Common myeloid progenitor, CD34-positive (primary cell): Measurements from ENCODE around the gene DMTF1. TPM values are rescaled to one million over a fixed set of nuclear protein-coding genes. Genes with fewer than 3 reads are reported as not detected.

Source experiments
- CTCF ChIA-PET: fragments of 350-600 bp; sonication (Branson Sonifier 250); formaldehyde crosslinking; loops from one replicate; lab custom pipeline; 2021; ENCODE audit warnings: antibody characterized with exemption; lab: Charles Lee
- POLR2A ChIA-PET: fragments of 350-600 bp; sonication (Branson Sonifier 250); formaldehyde crosslinking; loops from one replicate; lab custom pipeline; 2021; ENCODE audit warnings: antibody characterized with exemption; lab: Charles Lee
- DNase-seq, 3 donors: peaks; one replicate each; pipeline versions ENCODE4 v3.0.0 to v3.0.0-alpha.2; 2013
- H3K27ac ChIP-seq, 2 experiments: 1 replicate in 1 of 2; 2 replicates in 1 of 2; pipeline ENCODE4 v1.7.0; 2013; ENCODE audit warnings: inconsistent platforms in 2 of 2, low read length in 2 of 2, mild to moderate bottlenecking in 2 of 2, low read depth in 1 of 2, moderate library complexity in 1 of 2; ENCODE audit not compliant: severe bottlenecking in 2 of 2, insufficient read depth in 1 of 2, poor library complexity in 1 of 2
- H3K27me3 ChIP-seq, 5 experiments: replicated peaks in 2 of 5; 1 replicate in 3 of 5; 2 replicates in 2 of 5; pipeline versions ENCODE4 v1.6.1 to v1.7.0; 2013; ENCODE audit warnings: low read length in 4 of 5, mild to moderate bottlenecking in 2 of 5, moderate library complexity in 2 of 5, inconsistent platforms in 1 of 5; ENCODE audit not compliant: insufficient read depth in 5 of 5, control insufficient read depth in 4 of 5
- H3K36me3 ChIP-seq, 4 experiments: 1 replicate in 2 of 4; 2 replicates in 2 of 4; pipeline versions ENCODE4 v1.6.1 to v1.7.0; 2013; ENCODE audit warnings: low read length in 3 of 4, control low read depth in 1 of 4, mild to moderate bottlenecking in 1 of 4; ENCODE audit not compliant: control insufficient read depth in 4 of 4, insufficient read depth in 4 of 4
- H3K4me1 ChIP-seq, 4 experiments: 1 replicate in 3 of 4; 2 replicates in 1 of 4; pipeline versions ENCODE4 v1.6.1 to v1.7.1; 2013; ENCODE audit warnings: low read length in 3 of 4, mild to moderate bottlenecking in 3 of 4, control low read depth in 1 of 4, inconsistent platforms in 1 of 4, moderate library complexity in 1 of 4; ENCODE audit not compliant: control insufficient read depth in 4 of 4, insufficient read depth in 4 of 4; ENCODE audit errors: control extremely low read depth in 1 of 4
- H3K4me3 ChIP-seq, 7 experiments: 1 replicate in 4 of 7; 2 replicates in 3 of 7; pipeline versions ENCODE4 v1.5.1 to v1.7.0; 2013; ENCODE audit warnings: mild to moderate bottlenecking in 7 of 7, low read length in 6 of 7, moderate library complexity in 6 of 7, inconsistent platforms in 2 of 7, low read depth in 2 of 7, control low read depth in 1 of 7; ENCODE audit not compliant: insufficient read depth in 4 of 7, control insufficient read depth in 1 of 7; ENCODE audit errors: extremely low read depth in 1 of 7
- H3K9me3 ChIP-seq, 5 experiments: 1 replicate in 4 of 5; 2 replicates in 1 of 5; pipeline versions ENCODE4 v1.6.1 to v1.7.1; 2013; ENCODE audit warnings: low read length in 4 of 5, mild to moderate bottlenecking in 2 of 5, inconsistent platforms in 1 of 5, low read depth in 1 of 5, moderate library complexity in 1 of 5; ENCODE audit not compliant: control insufficient read depth in 4 of 5, insufficient read depth in 2 of 5; ENCODE audit errors: control extremely low read depth in 1 of 5
- WGBS: methylation state at CpG from one replicate; pipeline ENCODE4 v1.1.5; 2013; ENCODE audit not compliant: insufficient coverage; 5-methylcytosine and 5-hydroxymethylcytosine counted together
- polyA plus RNA-seq: library from polyadenylated mRNA; unstranded; fragments of 120-200 nt; gene quantifications from one replicate; pipeline ENCODE4 v1.2.1, GENCODE V29; 2013

Gene DMTF1
- 172 TPM for polyA plus RNA-seq

- H3K36me3 ChIP-seq = peaks cover 0 to 3% (median 0%) of the 10 kb centered on the region in 4 experiments
- WGBS = under 1% methylated on average over 59 of the region's 71 CpGs
- ChIA-PET CTCF (interaction anchor here (0.7 to 6.6 kb wide), 9 partner anchors 11 to 226 kb away, joined by 3 to 45 read pairs (median 3); no protein-coding TSS in a partner anchor), POLR2A (interaction anchor here (0.6 to 1.4 kb wide), 9 partner anchors 9 to 815 kb away, joined by 3 to 7 read pairs (median 3); partner anchors contain the start of gene TMEM243)
- DNase-seq = peak; percentile 91 to 96 (median 96)
- peaks cover 6 to 39% (median 20%) of the 10 kb centered on the region in 4 experiments for H3K4me1 ChIP-seq
- peak within 1 kb of the TSS; percentile 96 to 98 for H3K27ac ChIP-seq
- peak within 1 kb of the TSS; percentile 88 to 99 (median 94) for H3K4me3 ChIP-seq
- H3K9me3 ChIP-seq = no peaks in the 10 kb centered on the region
- no peaks in the 10 kb centered on the region for H3K27me3 ChIP-seq
Observed at GRCh38 chr7:87152112-87152896, at the start of gene DMTF1. Gene DMTF1, plus strand, starts transcription at chr7:87152453. Its CDS starts 12,489 bp downstream, at chr7:87164942.

- POLR2A ChIA-PET = no interaction called here
- Histone ChIP-seq H3K9me3 (no peaks in the 10 kb centered on the region), H3K27me3 (no peaks in the 10 kb centered on the region), H3K27ac (no peak overlapping the region), H3K4me1 (peaks cover 0 to 9% (median 4%) of the 10 kb centered on the region in 4 experiments), H3K36me3 (no peaks in the 10 kb centered on the region), H3K4me3 (no peak overlapping the region)
- CTCF ChIA-PET = no interaction called here
- WGBS = no CpG with 5 or more reads among the region's 1 CpG
- no peak for DNase-seq
Observed at GRCh38 chr7:87105401-87105800, 46.9 kb upstream of the DMTF1 start.

GRCh38 chr7:87106974-87107612 is 45.2 kb upstream of the DMTF1 start:
- Histone ChIP-seq H3K9me3 (no peaks in the 10 kb centered on the region), H3K4me1 (peaks cover 0 to 9% (median 4%) of the 10 kb centered on the region in 4 experiments), H3K36me3 (no peaks in the 10 kb centered on the region), H3K27me3 (no peaks in the 10 kb centered on the region), H3K27ac (no peak overlapping the region), H3K4me3 (no peak overlapping the region)
- 73% methylated on average over 3 of the region's 4 CpGs for WGBS
- peak in 2 of 3 donors; percentile 2 to 28 for DNase-seq
- ChIA-PET POLR2A (no interaction called here), CTCF (no interaction called here)

- H3K9me3 ChIP-seq = peaks cover 0 to 3% (median 0%) of the 10 kb centered on the region in 5 experiments
- H3K4me1 ChIP-seq = peaks cover 0 to 9% (median 4%) of the 10 kb centered on the region in 4 experiments
- H3K27me3 ChIP-seq = no peaks in the 10 kb centered on the region
- ChIA-PET POLR2A (no interaction called here), CTCF (interaction anchor here (1.0 kb wide), 1 partner anchor 18 kb away, joined by 4 read pairs; no protein-coding TSS in a partner anchor)
- DNase-seq = peak in 1 of 3 donors; percentile 4
- WGBS = 98% methylated on average over 6 of the region's 6 CpGs
- no peaks in the 10 kb centered on the region for H3K36me3 ChIP-seq
- no peak overlapping the region for H3K4me3 ChIP-seq
- no peak overlapping the region for H3K27ac ChIP-seq
Observed at GRCh38 chr7:87107949-87108776, 44.1 kb upstream of the DMTF1 start.

- POLR2A ChIA-PET = no interaction called here
- CTCF ChIA-PET = no interaction called here
- Histone ChIP-seq H3K27me3 (no peaks in the 10 kb centered on the region), H3K27ac (no peak overlapping the region), H3K36me3 (no peaks in the 10 kb centered on the region), H3K4me1 (no peaks in the 10 kb centered on the region), H3K9me3 (peaks cover 0 to 4% (median 2%) of the 10 kb centered on the region in 5 experiments), H3K4me3 (no peak overlapping the region)
- DNase-seq = no peak
- WGBS = 92% methylated on average over 2 of the region's 2 CpGs
Observed at GRCh38 chr7:87110778-87111177, 41.5 kb upstream of the DMTF1 start.

GRCh38 chr7:87111877-87112276 is 40.4 kb upstream of the DMTF1 start:
- H3K4me1 ChIP-seq = no peaks in the 10 kb centered on the region
- peaks cover 0 to 4% (median 2%) of the 10 kb centered on the region in 5 experiments for H3K9me3 ChIP-seq
- H3K27ac ChIP-seq = no peak overlapping the region
- POLR2A ChIA-PET = no interaction called here
- H3K27me3 ChIP-seq = no peaks in the 10 kb centered on the region
- H3K4me3 ChIP-seq = no peak overlapping the region
- no peaks in the 10 kb centered on the region for H3K36me3 ChIP-seq
- WGBS = no CpG with 5 or more reads among the region's 3 CpGs
- DNase-seq = no peak
- CTCF ChIA-PET = no interaction called here
